GM23338 (cell line): Measurements from ENCODE around the gene TLR9. TPM values are rescaled to one million over a fixed set of nuclear protein-coding genes. Genes with fewer than 3 reads are reported as not detected.

Experiments used
- ATAC-seq: fragments of 200-7000 bp; cut with Tn5 transposase; 3 replicates; pipeline ENCODE4 v1.9.1; 2020
- DNase-seq: peaks from one replicate; pipeline ENCODE4 v3.0.0-alpha.2; 2015; ENCODE audit warnings: low spot score
- H2AFZ ChIP-seq: fragments of 200-600 bp; sonication (generic); 2 replicates; pipeline ENCODE4 v1.8.0; 2016; ENCODE audit warnings: antibody characterized with exemption, mild to moderate bottlenecking, moderate library complexity
- H3F3A ChIP-seq: fragments of 200-600 bp; sonication (generic); replicated peaks from 2 replicates; pipeline ENCODE4 v1.8.0; 2017; ENCODE audit warnings: antibody characterized with exemption, mixed run types, low read depth
- H3K27ac ChIP-seq: fragments of 200-600 bp; sonication (generic); 2 replicates; pipeline ENCODE4 v1.6.1; 2016; ENCODE audit warnings: low read depth
- H3K27me3 ChIP-seq: fragments of 200-600 bp; sonication (generic); 2 replicates; pipeline ENCODE4 v1.8.0; 2016; ENCODE audit warnings: mild to moderate bottlenecking, mixed run types, moderate library complexity; ENCODE audit not compliant: insufficient read depth
- H3K36me3 ChIP-seq: fragments of 200-600 bp; sonication (generic); 2 replicates; pipeline ENCODE4 v1.8.0; 2016; ENCODE audit warnings: mild to moderate bottlenecking; ENCODE audit not compliant: insufficient read depth
- H3K4me1 ChIP-seq: fragments of 200-600 bp; sonication (generic); 2 replicates; pipeline ENCODE4 v1.8.0; 2016; ENCODE audit warnings: mild to moderate bottlenecking, moderate library complexity; ENCODE audit not compliant: insufficient read depth
- H3K4me2 ChIP-seq: fragments of 200-600 bp; sonication (generic); 2 replicates; pipeline ENCODE4 v1.7.1; 2017; ENCODE audit warnings: mixed run types
- H3K4me3 ChIP-seq: fragments of 200-600 bp; sonication (generic); 2 replicates; pipeline ENCODE4 v1.6.1; 2016; ENCODE audit warnings: mixed run types
- H3K79me2 ChIP-seq: fragments of 200-600 bp; sonication (generic); replicated peaks from 2 replicates; pipeline ENCODE4 v1.8.0; 2017; ENCODE audit warnings: mild to moderate bottlenecking; ENCODE audit not compliant: insufficient read depth
- H3K9me2 ChIP-seq: fragments of 200-600 bp; sonication (generic); 2 replicates; pipeline ENCODE4 v1.8.0; 2017; ENCODE audit not compliant: insufficient read depth
- H4K20me1 ChIP-seq: fragments of 200-600 bp; sonication (generic); replicated peaks from 2 replicates; pipeline ENCODE4 v1.8.0; 2017; ENCODE audit warnings: mild to moderate bottlenecking; ENCODE audit not compliant: insufficient read depth
- H3K27ac Mint-ChIP-seq: 2 replicates; pipeline ENCODE4 v1.8.0; 2020; ENCODE audit warnings: inconsistent platforms, mild to moderate bottlenecking, moderate library complexity, mixed read lengths
- H3K27me3 Mint-ChIP-seq: 3 replicates; pipeline ENCODE4 v1.8.0; 2022; ENCODE audit warnings: low read depth, mild to moderate bottlenecking, moderate library complexity, mixed read lengths, inconsistent platforms; ENCODE audit not compliant: insufficient read depth, poor library complexity
- H3K36me3 Mint-ChIP-seq: 3 replicates; pipeline ENCODE4 v1.8.0; 2021; ENCODE audit warnings: low read depth, mild to moderate bottlenecking, inconsistent platforms, moderate library complexity, mixed read lengths
- H3K4me1 Mint-ChIP-seq: 3 replicates; pipeline ENCODE4 v1.8.0; 2020; ENCODE audit warnings: mild to moderate bottlenecking, inconsistent platforms, mixed read lengths
- H3K4me3 Mint-ChIP-seq: 3 replicates; pipeline ENCODE4 v1.8.0; 2021; ENCODE audit warnings: moderate library complexity, mild to moderate bottlenecking, inconsistent platforms, mixed read lengths
- H3K9me3 Mint-ChIP-seq: 3 replicates; pipeline ENCODE4 v1.8.0; 2020; ENCODE audit warnings: moderate library complexity, mild to moderate bottlenecking, inconsistent platforms, mixed read lengths
- CREB1 ChIP-seq: fragments of 250-450 bp; sonication (Bioruptor Pico); IDR thresholded peaks from 2 replicates; pipeline ENCODE4 v1.5.0; 2020; ENCODE audit warnings: low read depth, mild to moderate bottlenecking, moderate library complexity
- CTCF ChIP-seq, 2 experiments: fragments of 200-600 bp in 1 of 2; sonication (generic) in 1 of 2; conservative IDR thresholded peaks; 2 replicates each; pipeline versions ENCODE4 v1.5.1 to v1.6.1; 2016 to 2017; ENCODE audit warnings: antibody characterized with exemption in 2 of 2, low read depth in 2 of 2, mild to moderate bottlenecking in 2 of 2, moderate library complexity in 1 of 2
- EZH2 ChIP-seq: fragments of 200-600 bp; sonication (generic); IDR thresholded peaks from one replicate; pipeline ENCODE4 v1.8.0; 2017; ENCODE audit warnings: antibody characterized with exemption, mild to moderate bottlenecking, low read depth; ENCODE audit not compliant: unreplicated experiment
- JUNB ChIP-seq: IDR thresholded peaks from one replicate; pipeline ENCODE4 v1.6.1; 2016; ENCODE audit warnings: antibody characterized with exemption; ENCODE audit not compliant: unreplicated experiment
- NANOG ChIP-seq: IDR thresholded peaks from 2 replicates; pipeline ENCODE4 v1.6.1; 2016; ENCODE audit warnings: antibody characterized with exemption, borderline replicate concordance
- POLR2AphosphoS5 ChIP-seq: IDR thresholded peaks from 2 replicates; pipeline ENCODE4 v1.6.1; 2016; ENCODE audit warnings: antibody characterized with exemption, low read depth
- REST ChIP-seq: IDR thresholded peaks from one replicate; pipeline ENCODE4 v1.6.1; 2018; ENCODE audit warnings: antibody characterized with exemption; ENCODE audit not compliant: unreplicated experiment
- STAT1 ChIP-seq: IDR thresholded peaks from one replicate; pipeline ENCODE4 v1.6.1; 2016; ENCODE audit warnings: antibody characterized with exemption; ENCODE audit not compliant: unreplicated experiment
- ZNF114 ChIP-seq: fragments of 250-450 bp; sonication (Bioruptor Pico); IDR thresholded peaks from 2 replicates; pipeline ENCODE4 v1.5.0; 2020; ENCODE audit warnings: mild to moderate bottlenecking, moderate library complexity
- ZNF331 ChIP-seq: fragments of 250-450 bp; sonication (Bioruptor Pico); IDR thresholded peaks from 2 replicates; pipeline ENCODE4 v1.5.0; 2020; ENCODE audit warnings: low read depth, mild to moderate bottlenecking, moderate library complexity
- ZNF462 ChIP-seq: fragments of 250-450 bp; sonication (Bioruptor Pico); IDR thresholded peaks from 2 replicates; pipeline ENCODE4 v1.5.0; 2020; ENCODE audit warnings: mild to moderate bottlenecking, moderate library complexity
- polyA plus RNA-seq: library from polyadenylated mRNA; unstranded; fragments of >200 nt; fragmentation: Nextera tagmentation; extraction: Ambion mirVana; gene quantifications from 2 replicates; pipeline ENCODE4 v1.2.1, GENCODE V29; 2016
- total RNA-seq: library from RNA; depleted of rRNA; stranded (reverse); fragments of >200 nt; shearing (Covaris generic); gene quantifications from 2 replicates; pipeline ENCODE4 v1.2.3, GENCODE V29; 2014

The TLR9 gene
- total and polyA plus RNA-seq, 2 experiments from 2014 or later: not detected

- no peak for TF ChIP-seq ZNF462 (CRISPR knock-in tag)
- TF ChIP-seq JUNB: no peak
- TF ChIP-seq ZNF331: no peak
Measured at GRCh38 chr3:52185311-52185710, 40.1 kb downstream of the TLR9 start (continued).

GRCh38 chr3:52184690-52185089 lies 40.8 kb downstream of the TLR9 start:
- Mint-ChIP-seq H3K36me3 (no peaks in the 10 kb centered on the region), H3K27ac (no peak overlapping the region), H3K4me3 (no peak overlapping the region), H3K27me3 (peaks cover 6% of the 10 kb centered on the region), H3K9me3 (no peaks in the 10 kb centered on the region), H3K4me1 (peaks cover 8% of the 10 kb centered on the region; the same call in 2 of the 3 replicates)
- Histone ChIP-seq H3K4me2 (no peak overlapping the region), H2AFZ (no peak overlapping the region), H3K4me1 (no peaks in the 10 kb centered on the region), H3K9me2 (no peaks in the 10 kb centered on the region), H3F3A (0 out of 2 replicates have a peak, but pooled peaks cover 4% of the 10 kb centered on the region), H3K79me2 (no peaks in the 10 kb centered on the region), H3K27me3 (no peaks in the 10 kb centered on the region), H4K20me1 (no peaks in the 10 kb centered on the region), H3K36me3 (no peaks in the 10 kb centered on the region), H3K4me3 (no peak overlapping the region), H3K27ac (no peak overlapping the region)
- no peak for ATAC-seq
- no peak for DNase-seq
- TF ChIP-seq POLR2AphosphoS5 (no peak), ZNF331 (no peak), ZNF114 (CRISPR knock-in tag) (no peak), NANOG (no peak), JUNB (no peak), EZH2 (no peak), REST (no peak), STAT1 (no peak), CTCF (conservative IDR thresholded peaks at IDR 0.05; ENCODE audit: low read depth in 2 of 2) (no peak), CREB1 (CRISPR knock-in tag) (no peak)
